ENCODE data around the gene TMEM51.

Gene TMEM51

GRCh38 chr1:15180945-15181523, 27.5 kb downstream of the TMEM51 start:
- Histone ChIP-seq H3K27me3 (replicated peaks; ENCODE audit: control insufficient read depth, insufficient read depth, low read length) (no peaks in the 10 kb centered on the region; the same call in 1 of the 2 replicates), H3K4me3 (replicated peaks; ENCODE audit: low read depth, low read length) (no peak overlapping the region), H3K36me3 (ENCODE audit: control insufficient read depth, insufficient read depth, low read length) (no peaks in the 10 kb centered on the region)
- no peak for DNase-seq (ENCODE audit: extremely low read depth, insufficient read length)
- TF ChIP-seq CTCF (IDR thresholded peaks at IDR 0.05; ENCODE audit: insufficient read depth, low read length, poor library complexity, severe bottlenecking) = no peak

- Histone ChIP-seq H3K36me3 (ENCODE audit: control insufficient read depth, insufficient read depth, low read length) (no peaks in the 10 kb centered on the region), H3K27me3 (replicated peaks; ENCODE audit: control insufficient read depth, insufficient read depth, low read length) (no peaks in the 10 kb centered on the region; the same call in 1 of the 2 replicates), H3K4me3 (replicated peaks; ENCODE audit: low read depth, low read length) (no peak overlapping the region)
- TF ChIP-seq CTCF (IDR thresholded peaks at IDR 0.05; ENCODE audit: insufficient read depth, low read length, poor library complexity, severe bottlenecking) = no peak
- DNase-seq (ENCODE audit: extremely low read depth, insufficient read length) = no peak
Observed at GRCh38 chr1:15181564-15181963, 28.0 kb downstream of the TMEM51 start.

- no peak overlapping the region for H3K4me3 ChIP-seq (replicated peaks; ENCODE audit: low read depth, low read length)
- H3K36me3 ChIP-seq (ENCODE audit: control insufficient read depth, insufficient read depth, low read length) = no peaks in the 10 kb centered on the region
- TF ChIP-seq CTCF (IDR thresholded peaks at IDR 0.05; ENCODE audit: insufficient read depth, low read length, poor library complexity, severe bottlenecking) = no peak
- DNase-seq (ENCODE audit: extremely low read depth, insufficient read length) = no peak
- H3K27me3 ChIP-seq (replicated peaks; ENCODE audit: control insufficient read depth, insufficient read depth, low read length) = no peaks in the 10 kb centered on the region; the same call in 1 of the 2 replicates
Observed at GRCh38 chr1:15184436-15185241, 31.1 kb downstream of the TMEM51 start.

GRCh38 chr1:15185617-15186016, 32.1 kb downstream of the TMEM51 start:
- Histone ChIP-seq H3K4me3 (replicated peaks; ENCODE audit: low read depth, low read length) (no peak overlapping the region), H3K36me3 (ENCODE audit: control insufficient read depth, insufficient read depth, low read length) (no peaks in the 10 kb centered on the region), H3K27me3 (replicated peaks; ENCODE audit: control insufficient read depth, insufficient read depth, low read length) (no peaks in the 10 kb centered on the region; the same call in 1 of the 2 replicates)
- TF ChIP-seq CTCF (IDR thresholded peaks at IDR 0.05; ENCODE audit: insufficient read depth, low read length, poor library complexity, severe bottlenecking) = no peak
- DNase-seq (ENCODE audit: extremely low read depth, insufficient read length) = no peak

GRCh38 chr1:15186073-15186845, 32.7 kb downstream of the TMEM51 start:
- no peak for TF ChIP-seq CTCF (IDR thresholded peaks at IDR 0.05; ENCODE audit: insufficient read depth, low read length, poor library complexity, severe bottlenecking)
- Histone ChIP-seq H3K27me3 (replicated peaks; ENCODE audit: control insufficient read depth, insufficient read depth, low read length) (no peaks in the 10 kb centered on the region; the same call in 1 of the 2 replicates), H3K4me3 (replicated peaks; ENCODE audit: low read depth, low read length) (no peak overlapping the region), H3K36me3 (ENCODE audit: control insufficient read depth, insufficient read depth, low read length) (no peaks in the 10 kb centered on the region)
- no peak for DNase-seq (ENCODE audit: extremely low read depth, insufficient read length)

All from GM06990 (cell line).